Stomach smooth muscle (tissue), 2 donors: Measurements from ENCODE around the gene ADAMTS12.
A peak's percentile ranks its signal among the peaks of the same experiment; 100 is the strongest.
"Not testable (repeated sequence)": the region's sequence is repeated elsewhere in the genome, so short reads cannot be mapped to it uniquely, and the experiment has no call there.

Experiments
- H3K27ac ChIP-seq: one replicate; pipeline ENCODE4 v1.7.0; 2013; ENCODE audit warnings: mild to moderate bottlenecking, low read length, inconsistent platforms
- H3K27me3 ChIP-seq, 2 donors: one replicate each; pipeline ENCODE4 v1.7.0; 2013; ENCODE audit warnings: low read length in 2 of 2; ENCODE audit not compliant: insufficient read depth in 2 of 2, control insufficient read depth in 1 of 2
- H3K36me3 ChIP-seq, 2 donors: one replicate each; pipeline ENCODE4 v1.7.0; 2013; ENCODE audit warnings: low read length in 2 of 2; ENCODE audit not compliant: control insufficient read depth in 2 of 2, insufficient read depth in 2 of 2
- H3K4me1 ChIP-seq: one replicate; pipeline ENCODE4 v1.7.0; 2013; ENCODE audit warnings: low read length; ENCODE audit not compliant: control insufficient read depth, insufficient read depth
- H3K4me3 ChIP-seq, 2 donors: one replicate each; pipeline ENCODE4 v1.7.0; 2013; ENCODE audit warnings: low read length in 2 of 2
- H3K9ac ChIP-seq, 2 donors: one replicate each; pipeline ENCODE4 v1.7.0; 2013; ENCODE audit warnings: low read length in 2 of 2, mild to moderate bottlenecking in 1 of 2
- H3K9me3 ChIP-seq, 2 donors: one replicate each; pipeline ENCODE4 v1.7.0; 2013; ENCODE audit warnings: low read length in 2 of 2; ENCODE audit not compliant: control insufficient read depth in 2 of 2
- donor health status: healthy.
- donor health status: Pancreatic carcinoma.

Gene ADAMTS12

GRCh38 chr5:33563983-33564908 is 327.5 kb downstream of the ADAMTS12 start:
- Histone ChIP-seq H3K4me3 (no peak overlapping the region), H3K27ac (no peak overlapping the region), H3K36me3 (no peaks in the 10 kb centered on the region)

GRCh38 chr5:33563530-33563929 is 328.3 kb downstream of the ADAMTS12 start:
- Histone ChIP-seq H3K9ac (no peak overlapping the region), H3K36me3 (no peaks in the 10 kb centered on the region), H3K27ac (no peak overlapping the region), H3K27me3 (no peaks in the 10 kb centered on the region), H3K4me1 (no peaks in the 10 kb centered on the region), H3K9me3 (no peaks in the 10 kb centered on the region), H3K4me3 (no peak overlapping the region)

More at GRCh38 chr5:33563983-33564908, 327.5 kb downstream of the ADAMTS12 start:
- H3K4me1 ChIP-seq, result no peaks in the 10 kb centered on the region
- H3K9ac ChIP-seq, result no peak overlapping the region
- no peaks in the 10 kb centered on the region for H3K9me3 ChIP-seq
- H3K27me3 ChIP-seq, result no peaks in the 10 kb centered on the region

- H3K27me3 ChIP-seq, result no peaks in the 10 kb centered on the region
- H3K4me1 ChIP-seq, result no peaks in the 10 kb centered on the region
- no peaks in the 10 kb centered on the region for H3K9me3 ChIP-seq
- no peaks in the 10 kb centered on the region for H3K36me3 ChIP-seq
- no peak overlapping the region for H3K9ac ChIP-seq
- H3K27ac ChIP-seq, result no peak overlapping the region
- no peak overlapping the region for H3K4me3 ChIP-seq
Observed at GRCh38 chr5:33558489-33558888, 333.3 kb downstream of the ADAMTS12 start.

- no peaks in the 10 kb centered on the region for H3K9me3 ChIP-seq
- no peak overlapping the region for H3K4me3 ChIP-seq
- no peak overlapping the region for H3K9ac ChIP-seq
- no peaks in the 10 kb centered on the region for H3K27me3 ChIP-seq
- H3K4me1 ChIP-seq, result no peaks in the 10 kb centered on the region
- no peak overlapping the region for H3K27ac ChIP-seq
- no peaks in the 10 kb centered on the region for H3K36me3 ChIP-seq
Observed at GRCh38 chr5:33557605-33558004, 334.2 kb downstream of the ADAMTS12 start.

- Histone ChIP-seq H3K4me1 (no peaks in the 10 kb centered on the region), H3K27ac (no peak overlapping the region), H3K36me3 (no peaks in the 10 kb centered on the region), H3K27me3 (no peaks in the 10 kb centered on the region), H3K4me3 (no peak overlapping the region), H3K9ac (no peak overlapping the region), H3K9me3 (no peaks in the 10 kb centered on the region)
Observed at GRCh38 chr5:33556330-33557328, 335.2 kb downstream of the ADAMTS12 start.

GRCh38 chr5:33549982-33550567 is 341.7 kb downstream of the ADAMTS12 start:
- Histone ChIP-seq H3K4me3 (no peak overlapping the region), H3K4me1 (no peaks in the 10 kb centered on the region), H3K9me3 (no peaks in the 10 kb centered on the region), H3K9ac (no peak overlapping the region), H3K36me3 (peaks cover 0 to 5% of the 10 kb centered on the region in 2 donors), H3K27me3 (no peaks in the 10 kb centered on the region), H3K27ac (no peak overlapping the region)

- not testable (repeated sequence) for H3K9me3 ChIP-seq, H3K27ac ChIP-seq, H3K4me1 ChIP-seq, H3K27me3 ChIP-seq, H3K4me3 ChIP-seq, H3K9ac ChIP-seq, H3K36me3 ChIP-seq
Observed at GRCh38 chr5:33539790-33540189, 352.0 kb downstream of the ADAMTS12 start.

- Histone ChIP-seq H3K4me1 (peaks cover 4% of the 10 kb centered on the region), H3K4me3 (no peak overlapping the region), H3K9me3 (no peaks in the 10 kb centered on the region), H3K9ac (no peak overlapping the region), H3K36me3 (peaks cover 1% of the 10 kb centered on the region in 2 donors), H3K27me3 (no peaks in the 10 kb centered on the region), H3K27ac (no peak overlapping the region)
Observed at GRCh38 chr5:33539212-33539611, 352.6 kb downstream of the ADAMTS12 start.

- H3K4me3 ChIP-seq, result no peak overlapping the region
- no peaks in the 10 kb centered on the region for H3K9me3 ChIP-seq
- H3K27me3 ChIP-seq, result no peaks in the 10 kb centered on the region
- no peak overlapping the region for H3K27ac ChIP-seq
- peaks cover 4% of the 10 kb centered on the region for H3K4me1 ChIP-seq
- no peak overlapping the region for H3K9ac ChIP-seq
- H3K36me3 ChIP-seq, result peaks cover 5% of the 10 kb centered on the region in 2 donors
Observed at GRCh38 chr5:33538201-33538600, 353.6 kb downstream of the ADAMTS12 start.

GRCh38 chr5:33537240-33537639 is 354.6 kb downstream of the ADAMTS12 start:
- H3K9ac ChIP-seq, result no peak overlapping the region
- peaks cover 4% of the 10 kb centered on the region for H3K4me1 ChIP-seq
- peaks cover 5% of the 10 kb centered on the region in 2 donors for H3K36me3 ChIP-seq
- no peaks in the 10 kb centered on the region for H3K9me3 ChIP-seq
- H3K27me3 ChIP-seq, result no peaks in the 10 kb centered on the region
- peak overlapping the region; percentile 18 for H3K27ac ChIP-seq
- no peak overlapping the region for H3K4me3 ChIP-seq
